Right atrium auricular region (tissue), 2 donors: ENCODE data around the gene GUCA2A. TPM values are rescaled to one million over a fixed set of nuclear protein-coding genes. Genes with fewer than 3 reads are reported as not detected.

Experiments
- DNase-seq: peaks from one replicate; pipeline ENCODE4 v3.0.0-alpha.2; 2019; ENCODE audit warnings: low spot score
- H3K27ac ChIP-seq, 2 donors: fragments of 200-600 bp; sonication (generic); 1 replicate in 1 of 2; 2 replicates in 1 of 2; pipeline ENCODE4 v1.5.1; 2016 to 2019
- H3K27me3 ChIP-seq, 2 donors: fragments of 200-600 bp; sonication (generic); one replicate each; pipeline versions ENCODE4 v1.5.1 to v1.6.0; 2017 to 2019
- H3K36me3 ChIP-seq: fragments of 200-600 bp; sonication (generic); one replicate; pipeline ENCODE4 v1.5.1; 2016
- H3K4me1 ChIP-seq, 2 donors: fragments of 200-600 bp; sonication (generic); one replicate each; pipeline versions ENCODE4 v1.5.1 to v1.6.0; 2017 to 2019
- H3K4me3 ChIP-seq, 2 donors: fragments of 200-600 bp; sonication (generic); 1 replicate in 1 of 2; 2 replicates in 1 of 2; pipeline ENCODE4 v1.5.1; 2017 to 2019; ENCODE audit warnings: mild to moderate bottlenecking in 1 of 2, moderate library complexity in 1 of 2
- H3K9me3 ChIP-seq, 2 donors: fragments of 200-600 bp; sonication (generic); one replicate each; pipeline ENCODE4 v1.5.1; 2019
- total RNA-seq, 2 donors: library from RNA; depleted of rRNA; stranded (reverse); fragments of >200 nt; gene quantifications; one replicate each; pipeline ENCODE4 v1.1.0, GENCODE V29; 2016
- TF ChIP-seq, protein P1 (sequence below), 2 donors: fragments of 200-600 bp; sonication (generic); IDR thresholded peaks; one replicate each; pipeline ENCODE4 v1.5.1; 2019; ENCODE audit warnings: antibody characterized with exemption in 2 of 2

The GUCA2A gene
- total RNA-seq, 2 donors from 2014 or later, result not detected

DNA sequence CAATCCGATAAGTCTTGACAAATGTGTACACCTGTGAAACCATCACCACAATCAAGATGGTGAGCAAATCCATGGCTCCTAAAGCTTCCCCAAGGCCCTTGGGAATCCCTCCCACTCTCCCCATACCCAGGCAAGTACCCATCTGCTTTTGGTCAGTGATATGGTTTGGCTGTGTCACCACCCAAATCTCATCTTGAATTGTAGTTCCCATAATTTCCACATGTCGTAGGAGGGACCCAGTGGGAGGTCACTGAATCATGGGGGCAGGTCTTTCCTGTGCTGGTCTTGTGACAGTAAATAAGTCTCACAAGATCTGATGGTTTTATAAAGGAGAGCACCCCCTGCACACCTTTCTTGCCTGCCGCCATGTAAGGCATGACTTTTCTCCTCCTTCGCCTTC, 26.0 kb downstream of the GUCA2A start:
- no peaks in the 10 kb centered on the region for H3K4me1 ChIP-seq
- no peaks in the 10 kb centered on the region for H3K36me3 ChIP-seq
- TF ChIP-seq, protein P1, sequence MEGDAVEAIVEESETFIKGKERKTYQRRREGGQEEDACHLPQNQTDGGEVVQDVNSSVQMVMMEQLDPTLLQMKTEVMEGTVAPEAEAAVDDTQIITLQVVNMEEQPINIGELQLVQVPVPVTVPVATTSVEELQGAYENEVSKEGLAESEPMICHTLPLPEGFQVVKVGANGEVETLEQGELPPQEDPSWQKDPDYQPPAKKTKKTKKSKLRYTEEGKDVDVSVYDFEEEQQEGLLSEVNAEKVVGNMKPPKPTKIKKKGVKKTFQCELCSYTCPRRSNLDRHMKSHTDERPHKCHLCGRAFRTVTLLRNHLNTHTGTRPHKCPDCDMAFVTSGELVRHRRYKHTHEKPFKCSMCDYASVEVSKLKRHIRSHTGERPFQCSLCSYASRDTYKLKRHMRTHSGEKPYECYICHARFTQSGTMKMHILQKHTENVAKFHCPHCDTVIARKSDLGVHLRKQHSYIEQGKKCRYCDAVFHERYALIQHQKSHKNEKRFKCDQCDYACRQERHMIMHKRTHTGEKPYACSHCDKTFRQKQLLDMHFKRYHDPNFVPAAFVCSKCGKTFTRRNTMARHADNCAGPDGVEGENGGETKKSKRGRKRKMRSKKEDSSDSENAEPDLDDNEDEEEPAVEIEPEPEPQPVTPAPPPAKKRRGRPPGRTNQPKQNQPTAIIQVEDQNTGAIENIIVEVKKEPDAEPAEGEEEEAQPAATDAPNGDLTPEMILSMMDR (IDR thresholded peaks at IDR 0.05), result no peak
- peak; percentile 46 for DNase-seq
- no peak overlapping the region for H3K27ac ChIP-seq
- H3K9me3 ChIP-seq, result no peaks in the 10 kb centered on the region
- no peaks in the 10 kb centered on the region for H3K27me3 ChIP-seq
- H3K4me3 ChIP-seq, result no peak overlapping the region

DNA sequence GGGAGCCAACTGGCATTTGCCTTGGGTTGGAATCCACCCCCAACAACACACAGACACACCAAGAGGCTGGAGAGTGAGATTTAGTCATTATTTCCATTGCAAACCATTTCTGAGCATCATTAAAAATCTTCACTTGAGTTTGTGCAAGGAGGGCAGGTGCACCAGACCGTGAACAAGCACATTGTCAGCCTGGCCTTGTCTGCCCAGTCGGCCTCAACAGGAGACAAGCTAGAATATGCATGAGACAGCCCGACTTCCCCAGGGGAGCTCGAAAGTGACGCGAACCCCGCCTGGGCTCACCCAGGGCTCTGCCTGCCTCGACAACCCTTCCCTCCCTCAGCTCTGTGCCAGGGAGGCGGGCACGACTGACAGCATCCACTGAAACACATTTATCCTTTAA, 26.8 kb downstream of the GUCA2A start:
- H3K4me1 ChIP-seq, result no peaks in the 10 kb centered on the region
- TF ChIP-seq, protein P1 (IDR thresholded peaks at IDR 0.05), result no peak
- peak; percentile 51 for DNase-seq
- H3K36me3 ChIP-seq, result no peaks in the 10 kb centered on the region
- H3K9me3 ChIP-seq, result no peaks in the 10 kb centered on the region
- H3K27ac ChIP-seq, result no peak overlapping the region
- H3K27me3 ChIP-seq, result no peaks in the 10 kb centered on the region
- no peak overlapping the region for H3K4me3 ChIP-seq

DNA sequence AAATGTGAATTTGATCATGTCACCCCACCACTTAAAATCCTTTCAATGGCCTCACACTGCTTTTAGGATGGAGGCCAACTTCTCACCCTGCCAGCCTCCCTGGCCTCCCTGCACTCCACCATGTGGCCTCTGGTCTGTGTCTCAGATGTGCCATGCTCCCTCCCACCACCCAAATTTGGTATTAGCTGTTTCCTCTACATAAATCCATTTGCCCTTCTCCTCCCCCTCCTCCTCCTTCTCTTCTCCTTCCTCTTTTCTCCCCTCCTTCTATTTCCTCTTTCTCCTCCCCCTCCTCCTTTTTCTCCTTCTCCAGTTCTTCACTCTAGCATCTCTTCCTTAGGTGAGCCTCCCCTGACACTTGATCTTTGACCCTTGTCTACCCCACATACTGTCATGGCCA, 28.1 kb downstream of the GUCA2A start:
- TF ChIP-seq, protein P1 (IDR thresholded peaks at IDR 0.05), result no peak
- no peak for DNase-seq
- H3K27ac ChIP-seq, result no peak overlapping the region
- H3K27me3 ChIP-seq, result no peaks in the 10 kb centered on the region
- no peaks in the 10 kb centered on the region for H3K4me1 ChIP-seq
- no peaks in the 10 kb centered on the region for H3K9me3 ChIP-seq
- H3K4me3 ChIP-seq, result no peak overlapping the region
- H3K36me3 ChIP-seq, result no peaks in the 10 kb centered on the region

DNA sequence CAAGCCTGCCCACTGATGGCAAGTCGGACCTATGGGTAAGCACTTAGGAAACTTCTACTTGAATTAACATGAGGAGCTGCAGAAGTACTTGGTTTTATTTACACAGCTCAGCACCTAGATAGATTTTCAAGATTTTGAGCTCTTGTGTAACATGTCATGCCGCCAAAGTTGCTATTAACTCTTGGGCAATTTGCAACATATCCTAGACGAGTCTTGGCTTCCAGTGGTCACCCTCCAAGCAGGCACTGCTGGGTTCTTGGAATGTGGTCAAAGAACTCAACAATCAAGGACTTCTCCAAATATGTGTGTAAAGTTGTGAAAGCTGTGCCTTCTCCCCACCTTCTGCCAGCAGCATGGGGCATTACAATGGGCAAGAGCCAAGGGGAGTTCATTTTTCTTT, 29.1 kb downstream of the GUCA2A start:
- no peak for DNase-seq
- no peaks in the 10 kb centered on the region for H3K9me3 ChIP-seq
- H3K27ac ChIP-seq, result no peak overlapping the region
- no peaks in the 10 kb centered on the region for H3K27me3 ChIP-seq
- H3K4me1 ChIP-seq, result no peaks in the 10 kb centered on the region
- no peaks in the 10 kb centered on the region for H3K36me3 ChIP-seq
- TF ChIP-seq, protein P1 (IDR thresholded peaks at IDR 0.05), result no peak
- H3K4me3 ChIP-seq, result no peak overlapping the region

DNA sequence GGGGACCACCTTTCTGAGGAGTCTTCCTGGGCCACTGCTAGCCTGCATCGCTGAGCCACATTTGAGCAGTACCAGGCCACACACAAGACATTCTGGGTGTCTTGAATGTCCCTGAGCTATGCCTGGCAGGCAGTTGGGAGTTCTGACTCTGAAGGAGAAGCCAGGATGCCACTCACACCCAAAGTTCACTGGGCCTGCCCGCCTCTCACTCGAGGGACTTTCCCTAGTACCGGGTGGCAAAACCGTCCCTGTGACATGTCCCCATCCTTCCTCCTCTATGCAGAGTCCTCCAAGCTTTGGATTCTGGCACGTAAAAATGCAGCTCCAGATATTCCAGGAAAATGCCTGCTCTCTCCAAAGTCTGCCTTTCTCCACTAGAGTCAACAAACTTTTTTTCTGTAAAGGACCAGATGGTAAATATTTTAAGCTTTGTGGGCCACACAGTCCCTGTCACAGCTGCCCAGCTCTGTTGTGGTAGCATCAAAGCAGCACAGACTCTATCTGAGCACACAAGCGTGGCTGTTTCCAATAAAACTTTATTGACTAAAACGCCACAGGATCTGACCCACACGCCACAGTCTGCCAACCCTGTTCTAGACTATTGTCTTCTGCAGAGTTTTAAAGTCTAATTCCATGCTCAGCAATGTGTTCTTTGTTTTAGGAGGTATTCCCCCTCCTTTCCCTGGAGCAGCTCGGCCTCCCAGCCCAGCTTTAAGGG, 30.6 kb downstream of the GUCA2A start:
- TF ChIP-seq, protein P1 (IDR thresholded peaks at IDR 0.05), result no peak
- H3K36me3 ChIP-seq, result no peaks in the 10 kb centered on the region
- no peak for DNase-seq
- H3K4me1 ChIP-seq, result no peaks in the 10 kb centered on the region
- H3K4me3 ChIP-seq, result no peak overlapping the region
- H3K27me3 ChIP-seq, result no peaks in the 10 kb centered on the region
- no peak overlapping the region for H3K27ac ChIP-seq
- H3K9me3 ChIP-seq, result no peaks in the 10 kb centered on the region

DNA sequence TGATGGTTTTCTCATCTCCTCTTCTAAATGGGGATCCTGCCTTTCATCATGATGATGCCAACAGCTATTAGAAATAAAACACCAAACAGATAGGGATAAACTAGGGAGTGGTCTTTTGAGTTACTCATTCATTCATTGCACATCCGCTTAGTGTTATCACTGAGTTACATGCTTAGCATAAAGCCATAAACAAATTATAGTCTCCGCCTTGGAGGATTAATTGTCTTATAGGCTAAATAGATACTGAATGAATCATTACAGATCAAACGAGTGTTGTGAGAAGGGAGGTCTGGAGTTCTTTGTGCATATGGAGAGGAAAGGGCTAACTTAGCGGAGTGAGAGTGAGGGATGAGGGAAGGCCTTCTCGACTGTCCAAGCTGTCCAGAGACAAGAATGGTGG, 31.2 kb downstream of the GUCA2A start:
- DNase-seq, result no peak
- Histone ChIP-seq H3K4me3 (no peak overlapping the region), H3K9me3 (no peaks in the 10 kb centered on the region), H3K27ac (no peak overlapping the region), H3K36me3 (no peaks in the 10 kb centered on the region), H3K27me3 (no peaks in the 10 kb centered on the region), H3K4me1 (no peaks in the 10 kb centered on the region)
- TF ChIP-seq, protein P1 (IDR thresholded peaks at IDR 0.05), result no peak
